ENCODE results near the gene FOSB.

The FOSB gene

DNA sequence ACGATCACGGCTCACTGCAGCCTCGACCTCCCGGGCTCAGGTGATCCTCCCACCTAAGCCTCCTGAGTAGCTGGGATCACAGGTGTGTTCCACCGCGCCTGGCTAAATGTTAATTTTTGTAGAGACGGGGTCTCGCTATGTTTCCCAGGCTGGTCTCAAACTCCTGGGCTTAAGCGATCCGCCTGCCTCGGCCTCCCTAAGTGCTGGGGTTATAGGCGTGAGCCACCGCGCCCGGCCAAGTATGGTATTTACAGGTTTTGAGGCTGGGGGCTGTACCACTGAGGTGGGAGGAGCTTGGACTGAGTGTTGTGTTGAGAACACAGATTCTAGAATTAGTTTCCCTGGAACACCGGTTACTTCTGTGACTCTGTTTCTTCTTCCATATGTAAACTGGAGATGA, 30.0 kb downstream of the FOSB start:
- H3K4me3 Mint-ChIP-seq, result peak overlapping the region; percentile 63 to 85 (median 79)
- H3K4me1 Mint-ChIP-seq, result peaks cover 35% of the 10 kb centered on the region
- no peaks in the 10 kb centered on the region for H3K9me3 Mint-ChIP-seq
- H3K27me3 Mint-ChIP-seq (ENCODE audit: low read depth), result peaks cover 72% of the 10 kb centered on the region
- H3K27ac Mint-ChIP-seq, result no peak overlapping the region
- no peak for TF ChIP-seq CTCF (IDR thresholded peaks at IDR 0.05; ENCODE audit: unreplicated experiment in 3 of 3)
- no peaks in the 10 kb centered on the region for H3K36me3 Mint-ChIP-seq (ENCODE audit: low read depth)

DNA sequence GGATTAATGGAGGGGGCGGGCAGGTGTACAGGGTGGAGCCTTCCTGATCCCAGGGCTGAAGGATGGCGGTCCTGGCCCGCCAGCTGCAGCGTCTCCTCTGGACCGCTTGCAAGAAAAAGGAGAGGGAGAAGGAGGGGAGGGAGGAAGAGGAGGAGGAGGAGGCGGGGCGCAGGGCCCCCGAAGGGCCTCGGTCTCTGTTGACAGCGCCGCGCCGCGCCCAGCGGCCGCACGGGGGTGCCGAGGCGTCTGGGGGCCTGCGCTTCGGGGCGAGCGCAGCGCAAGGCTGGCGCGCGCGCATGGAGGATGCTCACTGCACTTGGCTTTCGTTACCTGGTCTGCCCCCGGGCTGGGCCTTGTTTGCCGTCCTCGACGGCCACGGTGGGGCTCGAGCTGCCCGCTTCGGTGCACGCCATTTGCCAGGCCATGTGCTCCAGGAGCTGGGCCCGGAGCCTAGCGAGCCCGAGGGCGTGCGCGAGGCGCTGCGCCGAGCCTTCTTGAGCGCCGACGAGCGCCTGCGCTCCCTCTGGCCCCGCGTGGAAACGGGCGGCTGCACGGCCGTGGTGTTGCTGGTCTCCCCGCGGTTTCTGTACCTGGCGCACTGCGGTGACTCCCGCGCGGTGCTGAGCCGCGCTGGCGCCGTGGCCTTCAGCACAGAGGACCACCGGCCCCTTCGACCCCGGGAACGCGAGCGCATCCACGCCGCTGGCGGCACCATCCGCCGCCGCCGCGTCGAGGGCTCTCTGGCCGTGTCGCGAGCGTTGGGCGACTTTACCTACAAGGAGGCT, 30.8 kb downstream of the FOSB start, which contains the start of gene PPM1N:
PPM1N (plus strand) TSS at position 33 of the 785 bp plus-strand sequence; CDS start at position 63, 30 bp downstream.
- Mint-ChIP-seq H3K36me3 (ENCODE audit: low read depth) (no peaks in the 10 kb centered on the region), H3K4me3 (peak within 1 kb of the TSS; percentile 79 to 85 (median 84)), H3K9me3 (no peaks in the 10 kb centered on the region), H3K27ac (peak within 1 kb of the TSS in 1 of 3 experiments; percentile 8), H3K4me1 (peaks cover 28% of the 10 kb centered on the region), H3K27me3 (ENCODE audit: low read depth) (peaks cover 67% of the 10 kb centered on the region)
- TF ChIP-seq CTCF (IDR thresholded peaks at IDR 0.05; ENCODE audit: unreplicated experiment in 3 of 3), result no peak

- H3K27me3 Mint-ChIP-seq (ENCODE audit: low read depth), result peaks cover 67% of the 10 kb centered on the region
- no peaks in the 10 kb centered on the region for H3K9me3 Mint-ChIP-seq
- peak overlapping the region; percentile 30 to 50 (median 33) for H3K4me3 Mint-ChIP-seq
- no peaks in the 10 kb centered on the region for H3K36me3 Mint-ChIP-seq (ENCODE audit: low read depth)
- no peak overlapping the region for H3K27ac Mint-ChIP-seq
- H3K4me1 Mint-ChIP-seq, result peaks cover 28% of the 10 kb centered on the region
- no peak for TF ChIP-seq CTCF (IDR thresholded peaks at IDR 0.05; ENCODE audit: unreplicated experiment in 3 of 3)
Observed at GRCh38 chr19:45499196-45500180, 31.7 kb downstream of the FOSB start.

DNA sequence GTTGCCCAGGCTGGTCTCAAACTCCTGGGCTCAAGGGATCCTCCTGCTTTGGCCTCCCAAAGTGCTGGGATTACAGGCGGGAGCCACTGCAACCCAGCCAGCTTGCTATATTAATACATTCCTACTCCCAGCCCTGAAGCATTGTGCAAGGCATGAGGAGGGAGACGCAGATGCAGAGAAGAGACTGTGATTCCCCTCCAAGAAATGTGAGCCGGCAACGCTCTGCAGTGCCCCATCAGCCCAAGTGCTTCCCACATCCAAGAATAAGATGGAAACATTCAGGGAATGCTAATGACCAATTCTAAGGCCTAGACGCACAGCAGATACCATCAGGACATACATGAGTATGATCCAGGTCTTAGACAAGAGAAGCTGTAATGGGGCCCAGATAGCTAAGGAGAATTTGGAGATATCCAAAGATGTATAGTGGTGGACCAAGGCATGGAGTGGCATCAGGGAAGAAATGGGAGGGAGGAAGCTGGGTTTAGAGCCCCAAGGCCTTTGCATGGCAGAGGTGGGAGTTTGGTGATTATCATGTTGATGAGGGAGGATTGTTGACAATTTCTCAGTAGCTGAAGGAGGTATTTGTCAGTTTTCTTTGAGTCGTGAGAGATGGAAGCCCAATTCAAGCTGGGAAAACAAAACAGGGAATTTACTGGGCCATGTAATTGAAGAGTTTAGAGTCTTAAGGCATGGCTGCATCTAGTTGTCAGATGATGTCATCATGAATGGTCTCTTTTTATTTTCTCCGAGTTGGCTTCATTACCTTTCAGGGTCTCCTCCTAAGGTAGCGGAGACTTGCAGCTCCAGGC, 33.3 kb downstream of the FOSB start:
- H3K27ac Mint-ChIP-seq, result no peak overlapping the region
- no peaks in the 10 kb centered on the region for H3K36me3 Mint-ChIP-seq (ENCODE audit: low read depth)
- peaks cover 57% of the 10 kb centered on the region for H3K27me3 Mint-ChIP-seq (ENCODE audit: low read depth)
- no peak for TF ChIP-seq CTCF (IDR thresholded peaks at IDR 0.05; ENCODE audit: unreplicated experiment in 3 of 3)
- H3K9me3 Mint-ChIP-seq, result no peaks in the 10 kb centered on the region
- peak overlapping the region in 1 of 3 experiments; percentile 35 for H3K4me3 Mint-ChIP-seq
- peaks cover 28% of the 10 kb centered on the region for H3K4me1 Mint-ChIP-seq

- H3K4me3 Mint-ChIP-seq, result no peak overlapping the region
- peaks cover 28% of the 10 kb centered on the region for H3K4me1 Mint-ChIP-seq
- H3K9me3 Mint-ChIP-seq, result no peaks in the 10 kb centered on the region
- no peak overlapping the region for H3K27ac Mint-ChIP-seq
- H3K27me3 Mint-ChIP-seq (ENCODE audit: low read depth), result peaks cover 59% of the 10 kb centered on the region
- TF ChIP-seq CTCF (IDR thresholded peaks at IDR 0.05; ENCODE audit: unreplicated experiment in 3 of 3), result no peak
- no peaks in the 10 kb centered on the region for H3K36me3 Mint-ChIP-seq (ENCODE audit: low read depth)
Observed at GRCh38 chr19:45501730-45502014, 33.9 kb downstream of the FOSB start.
